Measurements from ENCODE around the gene DSCAM.

DSCAM gene

GRCh38 chr21:40564318-40564717 lies 282.6 kb downstream of the DSCAM start:
- TF ChIP-seq CTCF (IDR thresholded peaks at IDR 0.05; ENCODE audit: extremely low read depth, insufficient read depth, missing control alignments): no peak
- in situ Hi-C loops (cut with MboI; ENCODE audit: low pct_unique_long_range_greater_than_20kb, low sequenced_read_pairs, unreplicated experiment): no loop called here
- DNase-seq (ENCODE audit: low spot score): no peak

GRCh38 chr21:40563900-40564299 lies 283.1 kb downstream of the DSCAM start:
- in situ Hi-C loops (cut with MboI; ENCODE audit: low pct_unique_long_range_greater_than_20kb, low sequenced_read_pairs, unreplicated experiment): no loop called here
- TF ChIP-seq CTCF (IDR thresholded peaks at IDR 0.05; ENCODE audit: extremely low read depth, insufficient read depth, missing control alignments): no peak
- DNase-seq (ENCODE audit: low spot score): no peak

- DNase-seq (ENCODE audit: low spot score): no peak
- no peak for TF ChIP-seq CTCF (IDR thresholded peaks at IDR 0.05; ENCODE audit: extremely low read depth, insufficient read depth, missing control alignments)
- in situ Hi-C loops (cut with MboI; ENCODE audit: low pct_unique_long_range_greater_than_20kb, low sequenced_read_pairs, unreplicated experiment): no loop called here
These were observed 284.5 kb downstream of the DSCAM start for GRCh38 chr21:40562242-40563002.

GRCh38 chr21:40556442-40556968 lies 290.5 kb downstream of the DSCAM start:
- DNase-seq (ENCODE audit: low spot score): no peak
- no peak for TF ChIP-seq CTCF (IDR thresholded peaks at IDR 0.05; ENCODE audit: extremely low read depth, insufficient read depth, missing control alignments)
- in situ Hi-C loops (cut with MboI; ENCODE audit: low pct_unique_long_range_greater_than_20kb, low sequenced_read_pairs, unreplicated experiment): no loop called here

DNA sequence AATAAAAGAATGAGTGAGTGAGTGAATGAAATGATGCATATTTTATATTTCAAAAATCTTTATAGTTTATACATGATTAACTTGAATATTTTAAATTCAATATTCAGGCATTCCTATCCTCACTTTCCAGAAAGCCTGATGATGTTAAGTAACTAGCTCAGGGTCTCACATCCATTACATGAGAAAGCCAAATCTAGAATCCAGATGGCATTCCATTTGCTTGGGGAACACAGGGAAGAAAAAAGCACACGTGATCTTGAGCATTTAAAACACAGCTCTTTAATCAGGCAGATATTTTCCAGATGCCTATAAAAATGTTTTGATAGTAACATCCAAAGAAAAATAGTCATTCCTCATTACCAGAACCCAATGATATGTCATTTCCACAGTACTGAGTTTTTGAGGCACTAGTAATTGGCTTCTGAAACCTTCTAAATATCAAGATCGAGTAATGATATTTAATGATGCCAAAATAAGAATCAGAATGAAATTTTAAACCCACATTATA lies 291.9 kb downstream of the DSCAM start:
- TF ChIP-seq CTCF (IDR thresholded peaks at IDR 0.05; ENCODE audit: extremely low read depth, insufficient read depth, missing control alignments): no peak
- no peak for DNase-seq (ENCODE audit: low spot score)
- in situ Hi-C loops (cut with MboI; ENCODE audit: low pct_unique_long_range_greater_than_20kb, low sequenced_read_pairs, unreplicated experiment): no loop called here

GRCh38 chr21:40553781-40554180 lies 293.2 kb downstream of the DSCAM start:
- TF ChIP-seq CTCF (IDR thresholded peaks at IDR 0.05; ENCODE audit: extremely low read depth, insufficient read depth, missing control alignments): no peak
- in situ Hi-C loops (cut with MboI; ENCODE audit: low pct_unique_long_range_greater_than_20kb, low sequenced_read_pairs, unreplicated experiment): no loop called here
- DNase-seq (ENCODE audit: low spot score): no peak

Measured in GM13977 (cell line).